SU-DHL-6 (cell line): Measurements from ENCODE around the gene NKD1.

Experiments used
- CTCF ChIP-seq: fragments of 200-600 bp; sonication (generic); IDR thresholded peaks from one replicate; pipeline ENCODE4 v1.5.1; 2017; ENCODE audit warnings: antibody characterized with exemption, mild to moderate bottlenecking, low read length, moderate library complexity; ENCODE audit not compliant: insufficient read depth, poor library complexity, severe bottlenecking
- EZH2phosphoT487 ChIP-seq: fragments of 200-600 bp; sonication (generic), shearing (Covaris generic); conservative IDR thresholded peaks from 2 replicates; pipeline ENCODE4 v1.6.1; 2018; ENCODE audit warnings: mild to moderate bottlenecking, antibody characterized with exemption, low read length, moderate library complexity, mixed read lengths

- TF ChIP-seq CTCF (no peak), EZH2phosphoT487 (no peak)
These were observed 109.0 kb downstream of the NKD1 start for GRCh38 chr16:50657241-50657640.
